Stimulated activated CD4-positive, alpha-beta T cell treated with anti-CD3 and anti-CD28 coated beads, Interleukin-2, amount 100 ng/mL, for 24 hours (primary cell): Measurements from ENCODE around the gene C10orf71.

Experiments
- DNase-seq, 2 donors: peaks; one replicate each; pipeline ENCODE4 v3.0.0-alpha.2; 2020

C10orf71 gene, protein sequence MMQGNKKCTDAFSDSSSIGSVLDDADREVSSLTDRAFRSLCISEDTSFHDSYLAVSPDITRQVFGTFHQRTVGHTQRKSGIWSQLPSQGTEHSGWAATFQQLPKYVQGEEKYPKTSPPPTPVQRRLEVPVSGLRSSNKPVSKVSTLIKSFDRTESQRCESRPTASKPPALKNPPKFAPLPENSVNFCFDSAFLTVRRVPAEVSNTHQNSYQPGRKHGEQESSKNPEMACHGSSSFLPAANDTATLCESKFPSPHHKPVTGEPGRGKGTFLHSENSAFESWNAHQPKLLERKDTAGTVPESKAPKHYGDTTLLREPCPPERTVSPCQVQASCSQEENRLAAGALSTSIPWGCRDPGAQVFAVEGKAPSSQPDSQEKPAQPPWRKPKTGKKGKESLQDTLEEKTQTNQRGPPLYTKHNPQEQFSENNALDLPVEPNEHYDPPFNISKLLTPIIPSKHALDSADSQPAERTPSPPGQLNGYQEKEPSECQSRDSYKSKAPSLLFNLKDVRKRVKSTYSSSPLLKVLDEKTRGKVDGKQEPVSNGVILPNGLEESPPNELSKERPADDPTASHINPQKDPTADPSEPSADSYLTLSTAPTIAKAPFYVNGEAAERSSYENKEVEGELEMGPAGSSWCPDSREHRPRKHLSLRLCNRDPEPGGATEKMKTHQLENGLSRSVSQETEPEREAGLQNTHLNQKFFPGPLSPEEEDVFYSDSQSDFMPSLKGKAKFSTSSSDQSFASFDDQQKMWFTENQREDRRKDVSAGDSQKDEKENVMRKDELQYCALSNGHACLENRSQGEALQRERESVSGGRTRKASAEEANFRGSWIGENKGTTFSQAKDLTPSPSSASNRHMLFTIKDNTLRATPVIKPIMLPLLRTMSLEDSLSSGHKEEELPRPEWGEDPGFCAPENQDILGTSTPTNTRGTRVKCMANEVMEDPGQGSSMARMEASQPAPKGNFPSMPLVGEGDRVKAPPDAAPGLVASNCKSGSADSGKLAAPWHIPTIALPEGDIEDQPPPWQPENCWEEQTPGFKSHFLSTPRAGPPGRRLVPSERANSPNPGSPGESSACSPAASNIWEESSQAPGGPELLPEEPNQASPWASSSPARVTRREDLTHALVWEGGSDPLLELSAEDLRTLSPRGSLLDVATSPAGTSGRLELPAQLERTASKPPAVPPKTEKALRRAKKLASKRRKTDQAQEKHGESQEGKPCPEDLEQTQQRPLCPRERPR (N-terminal part only)

DNA sequence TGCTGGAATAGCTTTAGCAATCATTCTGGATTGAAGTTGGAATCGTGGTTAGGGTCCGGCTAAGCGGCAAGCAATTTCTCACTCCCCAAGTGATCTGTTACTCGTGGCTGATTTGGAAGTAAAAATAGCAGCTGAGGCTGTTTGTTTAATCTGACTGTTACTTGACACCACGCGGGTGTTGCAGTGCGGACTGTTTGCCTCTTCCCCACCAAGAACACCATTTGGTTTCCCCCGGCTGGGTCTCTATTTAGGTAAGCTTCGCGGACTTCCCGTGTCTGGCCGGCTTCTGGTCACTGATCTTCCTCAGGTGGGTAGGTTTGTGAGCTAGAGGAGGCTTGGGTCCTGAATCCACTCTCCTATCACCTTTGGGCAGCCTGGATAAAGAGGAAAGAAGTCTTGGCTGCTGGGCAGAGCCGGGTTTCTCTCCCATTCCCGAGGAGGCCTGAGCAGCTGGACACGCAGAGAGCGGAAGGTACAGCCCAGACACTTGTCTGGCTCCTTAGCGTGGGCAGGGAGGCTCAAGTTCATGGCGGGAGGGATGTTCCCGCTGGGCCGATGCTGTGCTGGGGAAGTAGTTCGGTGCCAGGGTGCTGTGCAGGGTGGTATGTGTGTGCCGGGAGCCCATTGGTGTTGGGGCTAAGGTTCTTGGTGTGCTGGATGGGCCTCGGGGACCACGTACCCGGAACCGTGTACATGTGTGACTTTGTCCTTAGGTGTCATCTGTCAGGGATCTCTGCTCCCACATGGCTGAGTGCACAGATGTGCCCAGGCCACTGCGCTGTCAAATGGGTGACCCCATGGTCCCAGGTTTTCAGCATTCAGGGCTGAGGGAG, at the start of gene C10orf71:
C10orf71 (plus strand) TSS at position 188 of the 833 bp plus-strand sequence. CDS start 23,376 bp downstream, outside the sequence.
- no peak for DNase-seq

DNA sequence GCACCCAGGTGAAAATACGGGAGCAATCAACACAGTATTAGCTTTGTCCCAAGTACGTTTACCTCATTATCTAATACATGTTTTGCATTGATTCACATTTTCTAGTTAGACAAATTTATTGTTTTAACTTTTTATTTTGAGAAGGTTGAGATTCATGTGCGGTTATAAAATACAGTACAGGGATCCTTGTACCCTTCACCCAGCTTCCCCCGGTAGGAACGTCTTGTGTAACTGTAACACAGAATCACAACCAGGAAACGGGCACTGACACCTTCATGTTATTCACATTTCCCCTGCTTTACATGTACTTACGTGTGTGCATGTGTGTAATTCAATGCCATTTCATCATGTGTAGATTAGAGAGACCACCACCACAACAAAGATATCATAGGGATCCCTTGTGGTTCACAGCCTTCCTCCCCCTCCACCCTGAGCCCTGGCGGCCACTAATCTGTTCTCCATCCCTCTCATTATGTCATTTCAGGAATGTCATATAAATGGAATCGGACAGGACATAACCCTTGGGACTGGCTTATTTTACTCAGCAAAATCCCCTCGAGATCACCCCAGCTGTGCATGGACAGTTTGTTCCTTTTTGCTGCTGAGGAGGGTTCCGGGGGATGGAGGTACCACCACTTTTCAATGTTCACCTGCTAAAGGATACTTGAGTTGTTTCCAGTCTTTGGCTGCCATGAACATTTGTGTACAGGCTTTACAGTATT, 46.5 kb upstream of the C10orf71 start:
- DNase-seq: no peak

DNA sequence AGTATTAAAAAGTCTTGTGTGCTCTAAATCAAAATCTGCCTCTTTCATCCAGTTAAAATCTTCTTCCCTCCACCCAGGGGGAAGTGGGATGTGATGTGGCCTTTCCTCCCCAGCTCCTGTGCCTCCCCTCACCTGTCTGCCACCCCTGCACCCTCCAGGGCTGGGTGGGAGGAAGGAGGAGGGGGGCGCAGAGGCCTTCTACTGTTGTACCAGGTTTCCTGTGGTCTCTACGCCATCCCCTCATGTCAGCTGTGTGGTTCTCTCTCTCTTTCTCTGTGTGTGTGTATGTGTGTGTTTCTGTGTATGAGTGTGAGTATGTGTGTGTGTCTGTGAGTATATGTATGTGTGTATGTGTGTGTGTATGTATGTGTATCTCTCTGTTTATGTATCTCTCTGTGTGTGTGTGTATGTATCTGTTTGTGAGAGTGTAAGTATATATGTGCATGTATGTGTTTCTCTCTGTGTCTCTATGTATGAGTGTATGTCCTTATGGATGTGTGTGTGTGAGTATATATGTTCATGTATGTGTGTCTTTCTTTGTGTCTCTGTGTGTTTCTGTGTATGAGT, 45.5 kb upstream of the C10orf71 start:
- no peak for DNase-seq

DNA sequence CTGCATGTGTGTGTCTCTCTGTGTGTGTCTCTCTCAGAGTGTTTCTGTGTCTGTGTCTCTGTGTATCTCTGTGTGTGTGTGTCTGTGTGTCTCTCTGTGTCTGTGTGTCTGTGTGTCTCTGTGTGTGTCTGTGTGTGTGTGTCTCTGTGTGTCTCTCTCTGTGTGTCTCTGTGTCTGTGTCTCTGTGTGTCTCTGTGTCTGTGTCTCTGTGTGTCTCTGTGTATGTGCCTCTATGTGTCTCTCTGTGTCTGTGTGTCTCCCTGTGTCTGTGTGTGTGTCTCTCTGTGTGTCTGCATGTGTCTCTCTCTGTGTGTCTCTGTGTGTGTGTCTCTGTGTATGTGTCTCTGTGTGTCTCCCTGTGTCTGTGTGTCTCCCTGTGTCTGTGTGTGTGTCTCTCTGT, 44.8 kb upstream of the C10orf71 start:
- no peak for DNase-seq

DNA sequence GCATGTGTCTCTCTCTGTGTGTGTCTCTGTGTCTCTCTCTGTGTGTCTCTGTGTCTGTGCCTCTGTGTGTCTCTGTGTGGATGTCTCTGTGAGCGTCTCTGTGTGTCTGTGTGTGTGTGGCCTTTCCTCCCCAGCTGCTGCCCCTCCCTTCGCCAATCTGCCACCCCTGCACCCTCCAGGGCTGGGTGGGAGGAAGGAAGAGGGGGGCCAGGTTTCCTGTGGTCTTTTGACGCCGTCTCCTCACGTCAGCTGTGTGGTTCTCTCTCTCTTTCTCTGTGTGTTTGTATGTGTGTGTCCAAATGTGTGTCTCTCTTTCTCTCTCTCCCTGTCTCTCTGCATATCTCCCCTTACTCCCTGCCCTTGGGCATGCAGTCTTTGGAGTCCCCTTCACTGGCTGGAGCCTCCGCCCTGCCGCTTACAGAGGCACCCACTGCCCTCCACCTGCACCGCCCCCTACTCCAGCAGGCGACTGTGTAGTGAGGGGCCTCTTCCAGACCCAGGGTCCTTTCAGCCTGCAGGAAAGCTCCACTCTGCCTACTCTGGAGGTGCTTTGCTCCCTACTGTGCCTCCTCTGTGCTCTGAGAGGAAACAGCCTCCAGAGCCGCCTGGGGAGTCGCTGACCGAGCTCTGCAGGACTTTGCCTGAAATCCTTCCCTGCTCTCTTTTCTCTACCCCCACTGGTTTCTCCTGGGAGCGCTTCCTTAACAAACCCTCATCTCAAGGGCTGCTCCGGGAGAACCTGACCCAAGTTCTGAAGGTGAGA, 44.2 kb upstream of the C10orf71 start:
- no peak for DNase-seq

DNA sequence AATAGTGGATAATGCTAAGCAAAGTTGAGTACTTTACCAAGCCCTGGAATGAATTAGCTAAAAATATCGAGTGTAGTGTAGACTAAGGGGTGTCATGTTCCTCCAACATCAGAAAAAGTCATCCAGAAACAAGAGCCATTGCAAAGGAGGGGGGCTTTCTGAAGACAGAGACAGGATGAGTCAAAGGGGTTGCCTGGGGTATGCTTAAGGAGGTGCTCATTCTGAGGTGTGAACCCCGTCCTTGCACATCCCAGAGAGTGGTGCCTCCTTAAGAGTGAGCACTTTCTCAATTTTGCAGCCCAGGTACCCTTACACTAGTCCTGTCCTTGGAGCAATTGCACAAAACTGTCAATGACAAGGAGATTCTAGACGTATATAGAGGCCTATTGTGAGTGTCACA, 43.1 kb upstream of the C10orf71 start:
- DNase-seq: no peak

DNA sequence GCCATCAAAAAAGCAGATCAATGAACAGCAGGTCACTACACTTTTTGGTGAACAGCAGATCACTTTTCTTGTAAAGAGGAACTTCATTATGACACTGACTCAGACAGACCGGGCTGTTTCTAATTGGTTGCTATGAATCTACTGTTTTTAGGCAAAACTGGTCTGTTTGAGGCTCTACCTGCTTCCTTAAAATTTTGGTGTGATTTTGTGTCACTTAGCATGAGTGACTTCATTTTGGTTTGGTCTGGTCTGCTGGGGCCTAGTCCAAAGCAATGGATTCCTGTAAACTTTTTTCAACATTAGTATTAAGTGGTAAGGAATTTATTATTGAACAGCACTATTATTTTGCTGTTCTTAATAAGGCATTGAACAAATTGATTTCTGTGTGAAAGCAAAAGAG, 41.8 kb upstream of the C10orf71 start:
- DNase-seq: no peak

DNA sequence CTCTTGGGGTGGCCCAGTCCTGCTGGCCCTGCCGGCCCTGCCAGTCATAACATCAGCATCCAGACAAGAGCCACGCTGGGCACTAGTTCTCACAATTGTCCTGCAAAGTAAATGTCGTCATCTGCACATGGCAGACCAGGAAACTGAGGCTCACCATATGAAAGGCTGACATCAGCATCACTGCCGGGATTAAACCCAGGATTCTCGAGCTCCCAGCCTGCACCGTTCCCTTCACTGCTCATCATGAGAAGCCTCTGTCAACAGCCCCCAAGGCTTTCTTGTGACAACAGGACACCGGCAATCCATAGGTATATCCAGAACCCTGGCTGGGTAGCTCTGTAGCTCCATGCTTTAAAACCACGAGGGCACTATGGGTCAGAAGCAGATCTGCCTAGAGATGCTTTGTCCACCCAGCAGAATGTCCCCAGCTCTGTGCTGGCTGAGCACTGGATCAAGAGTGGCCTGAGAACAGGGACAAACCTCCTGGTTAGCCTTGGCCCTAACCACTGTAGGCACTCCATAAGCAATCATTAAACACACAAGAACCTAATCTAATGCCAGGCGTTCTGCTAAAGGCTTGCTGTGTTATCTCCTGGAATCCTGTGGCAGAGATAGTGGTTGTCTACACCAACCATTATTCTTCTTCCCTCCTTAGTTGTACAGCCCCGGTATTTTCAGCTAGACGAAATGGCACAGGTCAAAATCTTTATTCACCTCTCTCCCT, 41.2 kb upstream of the C10orf71 start:
- DNase-seq: no peak

DNA sequence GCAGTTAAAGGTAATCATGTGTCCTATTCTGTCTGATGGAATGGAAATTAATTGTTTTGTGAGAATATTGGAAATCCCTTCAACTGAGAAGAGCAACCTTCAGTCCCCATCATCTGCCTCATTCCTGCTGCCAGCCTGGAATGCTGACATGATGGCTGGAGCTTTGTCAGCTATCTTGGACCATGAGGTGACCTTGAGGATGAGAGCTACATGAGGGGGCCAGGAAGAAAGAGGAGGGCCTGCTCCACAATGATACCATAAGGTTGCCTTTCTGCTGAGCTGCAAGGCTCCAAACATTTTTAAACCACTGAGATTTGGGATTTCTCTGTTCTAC, 40.7 kb upstream of the C10orf71 start:
- DNase-seq: no peak

DNA sequence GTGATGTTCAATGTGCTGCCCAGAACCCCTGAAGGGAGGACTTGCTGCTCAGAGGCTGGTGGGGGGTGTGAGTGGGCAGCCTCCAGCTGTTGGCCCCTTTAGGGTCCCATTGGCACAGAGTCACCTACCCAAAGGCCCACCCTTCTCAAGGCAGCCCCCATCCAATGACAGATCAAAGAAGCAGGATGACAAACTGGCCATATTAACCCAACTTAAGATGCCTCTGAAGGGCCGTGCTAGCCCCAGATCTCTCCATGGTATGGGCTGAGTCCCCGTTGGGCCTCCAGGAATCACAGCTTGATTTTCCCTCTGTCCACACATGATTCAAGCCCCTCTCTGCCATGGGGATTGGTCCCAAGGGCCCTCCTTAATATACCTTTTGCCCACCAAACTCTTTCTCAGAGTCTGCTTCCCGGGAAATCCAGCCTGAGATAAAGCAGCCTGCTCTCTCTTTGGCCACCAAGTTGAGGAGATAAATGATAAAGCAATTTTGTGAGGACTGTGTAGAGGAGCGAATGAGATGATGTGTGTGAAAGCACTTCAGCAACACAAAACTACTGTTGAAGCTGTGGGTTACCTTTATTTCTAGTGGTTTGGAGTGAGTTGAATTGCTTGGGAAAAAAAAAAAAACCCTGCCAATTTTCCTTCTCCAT, 38.2 kb upstream of the C10orf71 start:
- no peak for DNase-seq

DNA sequence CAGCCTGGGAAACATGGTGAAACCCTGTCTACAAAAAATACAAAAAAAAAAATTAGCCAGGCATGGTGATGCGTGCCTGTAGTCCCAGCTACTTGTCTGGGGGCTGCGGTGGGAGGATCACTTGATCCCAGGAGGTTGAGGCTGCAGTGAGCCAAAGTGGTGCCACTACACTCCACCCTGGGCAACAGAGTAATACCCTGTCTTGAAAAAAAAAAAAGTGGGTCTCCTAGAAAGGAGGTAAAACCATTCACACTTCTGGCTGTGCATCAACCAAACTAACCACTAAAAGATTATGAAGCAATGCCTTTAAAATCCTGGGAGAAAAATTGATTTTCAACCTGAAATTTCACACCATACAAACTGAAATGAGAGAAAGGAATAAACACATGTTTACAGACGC, 35.4 kb upstream of the C10orf71 start:
- no peak for DNase-seq

DNA sequence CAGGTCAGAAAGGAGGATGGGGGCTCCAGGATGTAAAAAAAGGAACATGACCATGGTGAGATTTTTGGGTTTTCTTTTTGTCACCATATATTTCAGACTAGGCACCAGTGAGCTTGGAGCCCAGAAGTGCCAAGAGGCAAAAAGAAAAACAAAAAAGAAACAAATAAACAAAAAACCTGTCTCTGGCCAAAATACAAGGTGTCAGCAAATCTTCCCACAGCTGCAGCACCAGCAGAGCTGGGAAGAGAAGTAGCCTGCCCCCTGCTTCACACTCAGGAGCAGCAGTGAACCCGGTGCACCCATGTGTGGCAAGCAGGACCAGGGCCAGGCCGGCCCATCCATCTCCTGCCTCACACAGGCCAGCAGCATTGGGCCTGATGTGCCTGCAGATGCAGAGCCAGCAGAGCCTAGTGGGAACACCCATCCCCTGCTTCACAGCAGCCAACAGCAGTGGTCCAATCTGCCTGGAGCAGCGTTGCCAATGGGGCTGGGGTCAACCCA, 34.7 kb upstream of the C10orf71 start:
- DNase-seq: no peak

DNA sequence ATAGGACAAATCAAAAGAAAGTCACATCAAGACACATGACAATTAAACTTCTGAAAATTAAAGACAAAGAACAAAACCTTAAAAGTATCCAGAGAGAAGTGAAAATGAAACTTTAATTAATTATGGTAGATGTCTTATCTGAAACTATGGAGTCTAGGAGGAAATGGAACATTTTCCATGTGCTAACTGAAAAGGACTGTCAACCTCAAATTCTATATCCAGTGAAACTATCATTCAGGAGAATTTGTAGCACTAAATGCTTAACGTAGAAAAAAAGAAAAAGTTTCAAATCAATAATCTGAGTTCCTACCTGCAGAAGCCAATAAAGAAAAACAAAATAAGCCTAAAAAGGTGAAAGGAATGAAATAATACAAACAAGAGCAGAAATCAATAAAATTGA, 33.1 kb upstream of the C10orf71 start:
- no peak for DNase-seq

DNA sequence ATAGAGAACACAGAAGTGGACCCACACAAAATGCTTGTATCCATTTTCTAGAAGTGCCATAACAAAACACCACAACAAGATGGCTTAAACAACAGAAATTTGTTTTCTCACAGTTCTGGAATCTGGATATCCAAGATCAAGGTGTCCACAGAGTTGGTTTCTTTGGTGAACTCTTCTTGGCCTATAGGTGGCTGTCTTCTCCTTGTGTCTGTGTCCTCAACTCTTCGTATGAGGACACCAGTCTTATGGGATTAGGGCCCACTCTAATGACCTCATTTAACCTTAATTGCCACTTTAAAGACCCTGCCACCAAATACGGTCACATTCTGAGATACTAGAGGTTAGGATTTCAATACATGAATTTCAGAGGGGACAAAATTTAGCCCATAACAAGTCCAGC, 30.8 kb upstream of the C10orf71 start:
- no peak for DNase-seq

DNA sequence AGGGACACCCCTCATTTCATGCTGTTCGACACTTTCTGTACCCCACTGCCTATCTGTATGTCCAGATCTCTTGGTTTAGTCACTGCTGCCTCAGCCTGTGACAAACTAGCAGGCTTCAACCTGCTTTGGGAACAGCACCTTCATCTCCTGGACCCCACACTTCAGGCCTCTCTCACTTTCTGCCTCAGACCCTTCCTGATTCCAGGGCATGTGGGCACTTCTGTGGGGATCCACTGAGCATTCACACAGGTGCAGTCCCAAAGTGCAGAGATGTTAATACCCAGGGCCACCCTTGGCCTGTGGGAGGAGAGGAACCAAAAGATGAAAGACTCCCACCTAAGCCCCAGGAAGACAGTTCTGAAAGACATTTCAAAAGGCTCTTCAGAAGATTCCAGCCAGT, 29.4 kb upstream of the C10orf71 start:
- DNase-seq: no peak

DNA sequence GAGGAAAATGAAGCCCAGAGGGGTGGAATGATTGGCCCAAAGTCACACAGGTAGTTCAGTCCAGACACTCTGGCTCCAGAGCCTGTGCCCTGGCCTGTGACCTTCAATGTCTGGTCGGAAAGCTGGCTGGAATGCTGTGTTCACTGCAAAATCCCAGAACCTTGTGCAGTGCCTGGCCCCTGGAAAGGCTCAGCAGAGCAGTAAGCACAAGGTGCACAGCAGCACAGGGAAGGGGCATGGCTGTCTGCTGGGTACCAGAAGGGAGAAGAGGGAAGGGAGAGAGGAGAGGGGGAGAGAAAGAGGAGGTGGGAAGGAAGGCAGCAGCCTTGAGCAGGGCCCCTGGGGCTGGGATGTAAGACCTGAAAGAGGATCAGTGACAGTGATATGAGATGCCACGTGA, 28.4 kb upstream of the C10orf71 start:
- DNase-seq: no peak

DNA sequence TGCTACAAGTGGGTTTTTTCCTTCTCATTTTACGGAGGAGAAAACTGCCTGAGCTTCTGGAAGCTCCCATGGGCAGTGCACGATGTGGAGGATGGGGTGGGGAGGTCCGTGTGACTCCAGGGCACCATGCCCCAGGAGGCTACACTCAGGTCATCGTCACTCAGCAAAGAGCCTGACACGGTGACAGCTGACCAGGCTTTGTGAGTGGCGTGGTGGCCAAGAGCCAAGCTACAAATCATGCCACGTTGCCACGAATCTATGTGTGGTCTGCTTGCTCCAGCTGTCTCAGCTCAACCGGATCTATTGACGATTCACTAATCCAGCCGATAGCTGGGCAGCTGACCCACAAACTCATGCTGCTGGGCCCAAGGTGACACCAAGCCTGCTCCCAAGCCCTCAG, 27.6 kb upstream of the C10orf71 start:
- no peak for DNase-seq

DNA sequence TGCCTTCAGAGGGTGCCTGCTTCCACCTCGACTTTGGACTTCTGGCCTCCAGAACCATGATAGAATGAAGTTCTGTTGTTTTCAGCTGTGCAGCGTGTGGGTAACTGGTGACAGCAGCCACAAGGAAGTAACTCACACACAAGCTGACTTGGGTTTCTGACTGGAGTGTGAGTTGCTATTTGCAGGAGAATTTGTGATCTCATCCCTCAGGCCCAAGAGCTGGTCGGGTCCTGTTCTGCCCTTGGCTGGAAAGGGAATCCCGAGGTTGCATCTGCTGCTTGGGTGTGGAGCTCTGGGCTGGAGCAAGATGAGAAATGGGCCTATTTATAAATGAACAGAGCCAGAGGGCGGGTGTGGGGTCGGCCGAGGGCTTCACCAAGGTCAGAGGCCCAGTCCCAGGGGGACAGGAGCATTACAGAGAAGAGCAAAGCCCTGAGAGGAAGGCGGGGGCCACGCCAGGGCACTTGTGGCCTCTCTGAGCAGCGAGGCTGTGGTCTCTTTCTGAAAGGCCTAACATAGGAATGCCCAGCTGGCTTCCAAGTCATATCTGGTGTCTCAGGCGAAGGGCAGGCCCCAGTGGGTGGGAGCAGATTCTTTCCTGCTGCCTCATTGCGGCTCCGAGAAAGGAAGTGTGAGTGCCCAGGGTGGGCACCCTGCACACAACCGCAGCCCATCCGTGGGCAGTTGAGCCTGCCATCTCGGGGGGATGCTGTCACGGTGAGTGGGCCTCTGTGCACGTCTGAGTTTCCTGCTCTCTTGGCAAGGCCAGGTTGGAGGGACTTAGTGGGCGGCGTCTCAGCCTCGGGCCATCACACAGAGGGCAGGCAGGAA, 26.5 kb upstream of the C10orf71 start:
- no peak for DNase-seq
